ENCODE measurements around the gene TTC17.

Gene TTC17

GRCh38 chr11:43537833-43538615, 179.3 kb downstream of the TTC17 start:
- DNase-seq (ENCODE audit: low spot score): no peak

- no peak for DNase-seq (ENCODE audit: low spot score)
These were observed 183.3 kb downstream of the TTC17 start for GRCh38 chr11:43541993-43542392.

- DNase-seq (ENCODE audit: low spot score): no peak
These were observed 184.3 kb downstream of the TTC17 start for GRCh38 chr11:43542750-43543712.
